ENCODE measurements around the gene ABR.
A peak's percentile ranks its signal among the peaks of the same experiment; 100 is the strongest.
"Not testable (repeated sequence)": the region's sequence is repeated elsewhere in the genome, so short reads cannot be mapped to it uniquely, and the experiment has no call there.

ABR gene

GRCh38 chr17:1008008-1008761, 171.6 kb downstream of the ABR start:
- Histone ChIP-seq H3K27ac (peak overlapping the region in 13 of 21 experiments; percentile 3 to 74 (median 57)), H3K4me3 (no peak overlapping the region)

- Histone ChIP-seq H3K27ac (peak overlapping the region in 13 of 21 experiments; percentile 3 to 74 (median 57)), H3K4me3 (no peak overlapping the region)
These were observed 172.3 kb downstream of the ABR start for GRCh38 chr17:1007310-1008007.

GRCh38 chr17:1006054-1006453, 173.7 kb downstream of the ABR start:
- Histone ChIP-seq H3K4me3 (no peak overlapping the region), H3K27ac (peak overlapping the region in 13 of 21 experiments; percentile 9 to 79 (median 44))

- Histone ChIP-seq H3K4me3 (no peak overlapping the region), H3K27ac (peak overlapping the region in 12 of 21 experiments; percentile 9 to 79 (median 43))
These were observed 174.3 kb downstream of the ABR start for GRCh38 chr17:1005361-1005946.

- Histone ChIP-seq H3K4me3 (no peak overlapping the region), H3K27ac (peak overlapping the region in 7 of 21 experiments; percentile 8 to 79 (median 22))
These were observed 174.9 kb downstream of the ABR start for GRCh38 chr17:1004769-1005295.

- H3K27ac ChIP-seq = peak overlapping the region in 7 of 21 experiments; percentile 8 to 79 (median 23)
These were observed 175.6 kb downstream of the ABR start for GRCh38 chr17:1003972-1004768.

GRCh38 chr17:1003633-1003971, 176.2 kb downstream of the ABR start:
- Histone ChIP-seq H3K27ac (peak overlapping the region in 4 of 21 experiments; percentile 8 to 79 (median 55)), H3K4me3 (no peak overlapping the region)

More at GRCh38 chr17:1003972-1004768, 175.6 kb downstream of the ABR start:
- H3K4me3 ChIP-seq = no peak overlapping the region

- Histone ChIP-seq H3K4me3 (no peak overlapping the region), H3K27ac (peak overlapping the region in 7 of 21 experiments; percentile 3 to 79 (median 47))
These were observed 176.8 kb downstream of the ABR start for GRCh38 chr17:1002771-1003555.

- no peak overlapping the region for H3K4me3 ChIP-seq
- H3K27ac ChIP-seq = peak overlapping the region in 7 of 21 experiments; percentile 3 to 59 (median 47)
These were observed 177.4 kb downstream of the ABR start for GRCh38 chr17:1002412-1002753.

GRCh38 chr17:1001640-1002411, 178.0 kb downstream of the ABR start:
- H3K27ac ChIP-seq = peak overlapping the region in 7 of 21 experiments; percentile 3 to 59 (median 50)
- H3K4me3 ChIP-seq = no peak overlapping the region

- no peak overlapping the region for H3K4me3 ChIP-seq
- peak overlapping the region in 3 of 21 experiments; percentile 7 to 59 (median 49) for H3K27ac ChIP-seq
These were observed 179.0 kb downstream of the ABR start for GRCh38 chr17:1000597-1001461.

GRCh38 chr17:998111-998510, 181.7 kb downstream of the ABR start:
- H3K27ac ChIP-seq = peak overlapping the region in 3 of 21 experiments; percentile 90 to 96 (median 92)
- peak overlapping the region in 6 of 7 experiments; percentile 84 to 99 (median 96) for H3K4me3 ChIP-seq

- H3K4me3 ChIP-seq = peak within 1 kb of the TSS; percentile 84 to 99 (median 95)
- peak within 1 kb of the TSS; percentile 64 to 96 (median 92) for H3K27ac ChIP-seq
These were observed 183.0 kb downstream of the ABR start, which contains the start of gene TIMM22 for GRCh38 chr17:996554-997344. TSS of gene TIMM22 (plus strand) at chr17:997129. CDS start at chr17:997143, 14 bp downstream.

GRCh38 chr17:995324-995723, 184.5 kb downstream of the ABR start:
- H3K4me3 ChIP-seq, H3K27ac ChIP-seq: not testable (repeated sequence)

GRCh38 chr17:992933-993332, 186.8 kb downstream of the ABR start:
- H3K4me3 ChIP-seq = no peak overlapping the region
- H3K27ac ChIP-seq = no peak overlapping the region

GRCh38 chr17:988561-988960, 191.2 kb downstream of the ABR start:
- no peak overlapping the region for H3K4me3 ChIP-seq
- no peak overlapping the region for H3K27ac ChIP-seq
